A172 (cell line): Measurements from ENCODE around the gene CCL26. TPM values are rescaled to one million over a fixed set of nuclear protein-coding genes. Genes with fewer than 3 reads are reported as not detected.

Experiments
- total RNA-seq: library from RNA; depleted of rRNA; stranded (reverse); fragments of >200 nt; shearing (Covaris generic); gene quantifications from 2 replicates; pipeline ENCODE4 v1.2.3, GENCODE V29; 2014; rRNA removed

The CCL26 gene
- total RNA-seq, 1 experiment from 2014 or later = 6.7 TPM

Other genes with a start within 250 kb of the CCL26 start
- gene HIP1, start 33.3 kb downstream of the CCL26 start, total RNA-seq = 25.8 and 29.3 TPM in 2 replicates
- 6.0 TPM in 1 of 2 replicates, not detected in the other for gene CCL24, start 41.6 kb upstream of the CCL26 start, total RNA-seq
- gene RHBDD2, start 106.8 kb upstream of the CCL26 start, total RNA-seq = 57.2 and 79.5 TPM in 2 replicates
- 70.9 and 72.6 TPM in 2 replicates for gene POR, start 142.9 kb upstream of the CCL26 start, total RNA-seq
- 13.6 and 26.5 TPM in 2 replicates for gene TMEM120A, start 222.4 kb upstream of the CCL26 start, total RNA-seq